MM.1S (cell line): Measurements from ENCODE around the gene SNRPD3.

ENCODE experiments used
- DNase-seq: peaks from one replicate; pipeline ENCODE4 v3.0.0-alpha.2; 2015
- H2AFZ ChIP-seq: fragments of 300-600 bp; sonication (generic); 2 replicates; pipeline ENCODE4 v1.6.0; 2016; ENCODE audit warnings: antibody characterized with exemption, low read length
- H3F3A ChIP-seq: fragments of 300-600 bp; sonication (generic); 2 replicates; pipeline ENCODE4 v1.6.1; 2016; ENCODE audit warnings: mild to moderate bottlenecking, antibody characterized with exemption, low read length, moderate library complexity, mixed read lengths; ENCODE audit not compliant: insufficient read depth
- H3K27ac ChIP-seq: fragments of 300-600 bp; sonication (generic); 2 replicates; pipeline ENCODE4 v1.5.1; 2016; ENCODE audit warnings: mild to moderate bottlenecking, low read length
- H3K27me3 ChIP-seq: fragments of 300-600 bp; sonication (generic); replicated peaks from 2 replicates; pipeline ENCODE4 v1.6.0; 2016; ENCODE audit warnings: low read length; ENCODE audit not compliant: insufficient read depth
- H3K36me3 ChIP-seq: fragments of 300-600 bp; sonication (generic); replicated peaks from 2 replicates; pipeline ENCODE4 v1.6.1; 2016; ENCODE audit warnings: mild to moderate bottlenecking, low read length, mixed read lengths; ENCODE audit not compliant: insufficient read depth
- H3K4me1 ChIP-seq: fragments of 300-600 bp; sonication (generic); 2 replicates; pipeline ENCODE4 v1.6.1; 2016; ENCODE audit warnings: low read length, mixed read lengths
- H3K4me2 ChIP-seq: fragments of 300-600 bp; sonication (generic); 2 replicates; pipeline ENCODE4 v1.6.0; 2016; ENCODE audit warnings: low read depth, low read length
- H3K4me3 ChIP-seq: fragments of 300-600 bp; sonication (generic); 2 replicates; pipeline ENCODE4 v1.5.1; 2016; ENCODE audit warnings: low read length, mixed read lengths
- H3K79me2 ChIP-seq: fragments of 300-600 bp; sonication (generic); 2 replicates; pipeline ENCODE4 v1.6.1; 2016; ENCODE audit warnings: mixed run types, low read length, mixed read lengths
- H3K9ac ChIP-seq: fragments of 300-600 bp; sonication (generic); 2 replicates; pipeline ENCODE4 v1.6.1; 2016; ENCODE audit warnings: low read length, mixed read lengths
- H3K9me2 ChIP-seq: fragments of 300-600 bp; sonication (generic); replicated peaks from 2 replicates; pipeline ENCODE4 v1.6.1; 2016; ENCODE audit warnings: mild to moderate bottlenecking, low read length, mixed read lengths; ENCODE audit not compliant: insufficient read depth
- H3K9me3 ChIP-seq: fragments of 300-600 bp; sonication (generic); replicated peaks from 2 replicates; pipeline ENCODE4 v1.6.1; 2016; ENCODE audit warnings: mild to moderate bottlenecking, low read length, mixed read lengths; ENCODE audit not compliant: insufficient read depth
- H4K20me1 ChIP-seq: fragments of 300-600 bp; sonication (generic); 2 replicates; pipeline ENCODE4 v1.6.1; 2016; ENCODE audit warnings: mild to moderate bottlenecking, low read length, moderate library complexity, mixed read lengths; ENCODE audit not compliant: insufficient read depth
- EZH2 ChIP-seq: fragments of 300-600 bp; sonication (generic); optimal IDR thresholded peaks from 2 replicates; pipeline ENCODE3; 2017; ENCODE audit warnings: low read depth, mild to moderate bottlenecking, antibody characterized with exemption, low read length, mixed read lengths
- EZH2phosphoT487 ChIP-seq: fragments of 300-600 bp; sonication (generic); IDR thresholded peaks from 2 replicates; pipeline ENCODE4 v1.6.1; 2018; ENCODE audit warnings: antibody characterized with exemption, low read length
- TF ChIP-seq, protein P1 (sequence below): fragments of 300-600 bp; sonication (generic); IDR thresholded peaks from 2 replicates; pipeline ENCODE4 v1.5.1; 2016; ENCODE audit warnings: antibody characterized with exemption, low read length, mixed read lengths

SNRPD3 gene

DNA sequence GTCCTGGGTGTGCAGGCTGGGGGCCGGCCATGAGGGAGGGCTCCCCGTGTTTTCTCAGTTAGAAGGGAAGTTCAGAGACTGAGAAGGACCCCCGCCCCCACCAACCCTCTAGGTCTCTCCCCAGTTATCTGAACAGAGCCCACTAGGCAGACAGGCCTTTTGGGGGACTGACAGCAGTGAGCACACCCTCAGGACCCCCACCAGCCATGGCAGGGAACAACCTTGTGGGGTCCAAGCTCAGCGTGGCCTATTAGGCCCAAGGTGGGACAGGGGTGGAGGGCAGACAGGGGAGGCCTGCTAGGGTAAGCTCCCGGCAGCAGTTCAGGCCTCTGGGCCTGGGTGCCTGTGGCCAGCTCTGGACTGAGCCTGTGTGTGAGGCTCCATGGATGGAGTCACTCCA, 31.5 kb downstream of the SNRPD3 start:
- H3K9ac ChIP-seq: no peak overlapping the region
- H3K27ac ChIP-seq: no peak overlapping the region
- no peaks in the 10 kb centered on the region for H3F3A ChIP-seq

DNA sequence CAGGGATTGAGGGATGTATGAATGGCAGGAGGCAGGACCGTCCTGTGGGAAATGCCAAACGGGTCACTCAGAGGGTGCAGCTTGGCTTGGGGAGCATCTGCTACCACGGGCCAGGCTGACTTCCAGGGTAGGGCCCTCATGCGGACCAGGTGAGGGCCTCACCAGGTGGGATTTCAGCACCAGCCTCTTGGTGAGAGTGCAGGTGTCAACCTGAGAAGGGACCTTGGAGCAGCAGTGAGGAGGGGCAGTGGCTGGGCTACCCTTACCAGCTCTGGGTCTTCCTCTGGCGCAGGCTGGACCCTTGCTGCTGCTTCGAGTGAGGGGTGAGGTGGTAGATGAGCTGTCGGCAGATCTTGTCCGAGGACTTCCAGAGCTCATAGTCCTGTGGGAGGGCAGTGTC, 32.1 kb downstream of the SNRPD3 start:
- no peaks in the 10 kb centered on the region for H3K9me2 ChIP-seq
- no peak overlapping the region for H2AFZ ChIP-seq
- no peak for TF ChIP-seq EZH2phosphoT487
- TF ChIP-seq, protein P1, sequence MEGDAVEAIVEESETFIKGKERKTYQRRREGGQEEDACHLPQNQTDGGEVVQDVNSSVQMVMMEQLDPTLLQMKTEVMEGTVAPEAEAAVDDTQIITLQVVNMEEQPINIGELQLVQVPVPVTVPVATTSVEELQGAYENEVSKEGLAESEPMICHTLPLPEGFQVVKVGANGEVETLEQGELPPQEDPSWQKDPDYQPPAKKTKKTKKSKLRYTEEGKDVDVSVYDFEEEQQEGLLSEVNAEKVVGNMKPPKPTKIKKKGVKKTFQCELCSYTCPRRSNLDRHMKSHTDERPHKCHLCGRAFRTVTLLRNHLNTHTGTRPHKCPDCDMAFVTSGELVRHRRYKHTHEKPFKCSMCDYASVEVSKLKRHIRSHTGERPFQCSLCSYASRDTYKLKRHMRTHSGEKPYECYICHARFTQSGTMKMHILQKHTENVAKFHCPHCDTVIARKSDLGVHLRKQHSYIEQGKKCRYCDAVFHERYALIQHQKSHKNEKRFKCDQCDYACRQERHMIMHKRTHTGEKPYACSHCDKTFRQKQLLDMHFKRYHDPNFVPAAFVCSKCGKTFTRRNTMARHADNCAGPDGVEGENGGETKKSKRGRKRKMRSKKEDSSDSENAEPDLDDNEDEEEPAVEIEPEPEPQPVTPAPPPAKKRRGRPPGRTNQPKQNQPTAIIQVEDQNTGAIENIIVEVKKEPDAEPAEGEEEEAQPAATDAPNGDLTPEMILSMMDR: no peak
- TF ChIP-seq EZH2: no peak
- no peak overlapping the region for H3K4me3 ChIP-seq
- no peaks in the 10 kb centered on the region for H4K20me1 ChIP-seq
- H3K79me2 ChIP-seq: no peaks in the 10 kb centered on the region
- no peaks in the 10 kb centered on the region for H3K4me1 ChIP-seq
- no peak for DNase-seq
- H3K9ac ChIP-seq: no peak overlapping the region
- H3F3A ChIP-seq: no peaks in the 10 kb centered on the region
- H3K4me2 ChIP-seq: no peak overlapping the region
- H3K9me3 ChIP-seq: no peaks in the 10 kb centered on the region
- no peaks in the 10 kb centered on the region for H3K36me3 ChIP-seq
- H3K27me3 ChIP-seq: no peaks in the 10 kb centered on the region
- no peak overlapping the region for H3K27ac ChIP-seq

More for the DNA sequence above, 31.5 kb downstream of the SNRPD3 start:
- Histone ChIP-seq H4K20me1 (no peaks in the 10 kb centered on the region), H3K4me1 (no peaks in the 10 kb centered on the region), H3K4me3 (no peak overlapping the region), H3K9me2 (no peaks in the 10 kb centered on the region), H3K27me3 (no peaks in the 10 kb centered on the region), H2AFZ (no peak overlapping the region), H3K36me3 (no peaks in the 10 kb centered on the region), H3K79me2 (no peaks in the 10 kb centered on the region), H3K9me3 (no peaks in the 10 kb centered on the region), H3K4me2 (no peak overlapping the region)
- DNase-seq: no peak
- TF ChIP-seq, protein P1: no peak
- TF ChIP-seq EZH2phosphoT487 (no peak), EZH2 (no peak)

DNA sequence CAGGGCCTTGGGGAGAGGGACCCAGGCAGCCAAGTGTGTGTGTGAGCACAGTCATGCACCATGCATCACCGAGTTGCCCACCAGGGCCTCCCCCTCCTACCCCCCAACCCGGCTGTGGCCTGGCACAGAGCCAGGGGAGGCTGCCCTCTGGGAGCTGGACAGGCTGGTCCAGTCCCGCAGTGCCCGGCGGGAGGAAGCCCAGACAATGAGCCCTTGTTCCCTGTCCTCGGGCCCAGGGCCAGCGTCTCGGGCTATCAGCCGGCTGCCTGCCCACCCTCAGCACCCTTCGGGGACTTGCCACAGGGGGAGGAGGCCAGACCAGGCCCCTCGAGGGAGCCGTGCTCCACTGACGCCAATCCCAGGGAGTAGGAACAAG, 32.6 kb downstream of the SNRPD3 start:
- no peak overlapping the region for H2AFZ ChIP-seq
- no peak for DNase-seq
- H3K4me2 ChIP-seq: no peak overlapping the region
- no peaks in the 10 kb centered on the region for H3K9me3 ChIP-seq
- H3K27me3 ChIP-seq: no peaks in the 10 kb centered on the region
- TF ChIP-seq, protein P1: no peak
- TF ChIP-seq EZH2phosphoT487 (no peak), EZH2 (no peak)
- no peaks in the 10 kb centered on the region for H3K9me2 ChIP-seq
- H3K36me3 ChIP-seq: no peaks in the 10 kb centered on the region
- no peaks in the 10 kb centered on the region for H3K4me1 ChIP-seq
- no peak overlapping the region for H3K9ac ChIP-seq
- H3K4me3 ChIP-seq: no peak overlapping the region
- H3K79me2 ChIP-seq: no peaks in the 10 kb centered on the region
- no peaks in the 10 kb centered on the region for H3F3A ChIP-seq
- no peaks in the 10 kb centered on the region for H4K20me1 ChIP-seq
- no peak overlapping the region for H3K27ac ChIP-seq
